HG02885 (cell line): ENCODE results near the gene ANHX.

Experiments
- ATAC-seq: cut with Tn5 transposase; IDR thresholded peaks from one replicate; pipeline ENCODE4 v1.9.1; 2021; ENCODE audit warnings: mild to moderate bottlenecking; ENCODE audit not compliant: unreplicated experiment, poor library complexity

Gene ANHX

GRCh38 chr12:133203344-133204263, 32.1 kb downstream of the ANHX start:
- ATAC-seq: no peak

GRCh38 chr12:133202493-133203343, 33.0 kb downstream of the ANHX start:
- no peak for ATAC-seq

- no peak for ATAC-seq
Measured at GRCh38 chr12:133201888-133202287, 33.8 kb downstream of the ANHX start.

- ATAC-seq: no peak
Measured at GRCh38 chr12:133192847-133193246, 42.8 kb downstream of the ANHX start.

GRCh38 chr12:133190176-133190575, 45.5 kb downstream of the ANHX start:
- ATAC-seq: no peak

- peak; percentile 95 for ATAC-seq
Measured at GRCh38 chr12:133181238-133181959, 54.3 kb downstream of the ANHX start, which contains the start of gene ZNF268. TSS of gene ZNF268 (plus strand) at chr12:133181495. CDS start at chr12:133181998, 503 bp downstream.

- no peak for ATAC-seq
Measured at GRCh38 chr12:133180669-133181068, 55.0 kb downstream of the ANHX start.

- ATAC-seq: no peak
Measured at GRCh38 chr12:133174901-133175300, 60.8 kb downstream of the ANHX start.

GRCh38 chr12:133172491-133172890, 63.2 kb downstream of the ANHX start:
- ATAC-seq: no peak
